Liver (tissue), 2 donors: ENCODE measurements around the gene ATXN7L1.

Source experiments
- CTCF ChIP-seq: fragments of 150-350 bp; IDR thresholded peaks from 2 replicates; pipeline ENCODE4 v1.5.1; 2017; ENCODE audit warnings: improper control_type of control experiment, low read depth, low read length; ENCODE audit not compliant: missing input control
- REST ChIP-seq: IDR thresholded peaks from 2 replicates; pipeline ENCODE4 v1.6.1; 2016; ENCODE audit warnings: antibody characterized with exemption, mild to moderate bottlenecking
- ZBTB33 ChIP-seq: IDR thresholded peaks from 2 replicates; pipeline ENCODE4 v1.6.1; 2016; ENCODE audit warnings: antibody characterized with exemption
- donor health status: healthy.

- TF ChIP-seq CTCF, result no peak
- no peak for TF ChIP-seq ZBTB33
- no peak for TF ChIP-seq REST
Observed at GRCh38 chr7:105911961-105912575, 35.7 kb upstream of the ATXN7L1 start.
